Stimulated activated CD4-positive, alpha-beta T cell treated with anti-CD3 and anti-CD28 coated beads, TNF-alpha, amount 100 ng/mL, for 24 hours (primary cell): ENCODE results near the gene RAB40B.

Source experiments
- DNase-seq, 3 experiments: peaks; one replicate each; pipeline ENCODE4 v3.0.0-alpha.2; 2020; ENCODE audit warnings: low read depth in 3 of 3

The RAB40B gene

DNA sequence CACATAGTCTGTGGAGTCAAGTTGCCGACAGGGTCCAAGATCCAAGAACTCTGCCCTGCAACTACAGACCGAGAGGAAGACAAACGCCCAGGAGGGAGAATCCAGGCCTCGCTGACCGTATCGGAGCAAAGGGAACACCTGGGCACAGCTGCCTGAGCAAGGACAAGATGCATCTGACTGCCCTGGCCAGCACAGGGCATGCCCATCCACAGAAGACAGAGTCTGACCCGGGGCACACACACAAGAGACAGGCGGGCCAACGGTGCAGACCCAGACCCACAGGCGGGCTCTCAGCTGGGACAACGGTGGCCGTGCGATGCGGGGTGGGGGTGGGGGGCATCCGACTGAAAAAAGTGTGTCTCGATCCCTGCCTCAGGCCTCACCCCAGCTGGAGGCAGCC lies 6.2 kb downstream of the RAB40B start:
- DNase-seq, result no peak

DNA sequence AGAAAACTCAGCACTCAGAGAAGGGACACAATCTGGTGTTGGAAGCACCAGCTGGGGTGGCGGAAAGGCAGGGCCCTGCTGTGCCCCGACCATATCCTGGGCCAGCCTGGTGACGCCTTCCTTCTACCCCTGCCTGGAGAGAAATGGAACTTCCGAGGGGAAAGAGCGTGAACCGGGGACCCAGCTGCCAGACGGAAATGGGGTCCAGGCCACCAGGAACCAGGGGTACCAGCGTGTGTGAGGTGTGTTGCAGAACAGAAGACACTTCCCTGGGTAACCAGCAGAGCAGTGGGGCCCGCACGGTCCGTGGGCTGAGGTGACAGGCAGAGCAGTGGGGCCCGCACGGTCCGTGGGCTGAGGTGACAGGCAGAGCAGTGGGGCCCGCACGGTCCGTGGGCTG lies 6.8 kb downstream of the RAB40B start:
- DNase-seq, result no peak

DNA sequence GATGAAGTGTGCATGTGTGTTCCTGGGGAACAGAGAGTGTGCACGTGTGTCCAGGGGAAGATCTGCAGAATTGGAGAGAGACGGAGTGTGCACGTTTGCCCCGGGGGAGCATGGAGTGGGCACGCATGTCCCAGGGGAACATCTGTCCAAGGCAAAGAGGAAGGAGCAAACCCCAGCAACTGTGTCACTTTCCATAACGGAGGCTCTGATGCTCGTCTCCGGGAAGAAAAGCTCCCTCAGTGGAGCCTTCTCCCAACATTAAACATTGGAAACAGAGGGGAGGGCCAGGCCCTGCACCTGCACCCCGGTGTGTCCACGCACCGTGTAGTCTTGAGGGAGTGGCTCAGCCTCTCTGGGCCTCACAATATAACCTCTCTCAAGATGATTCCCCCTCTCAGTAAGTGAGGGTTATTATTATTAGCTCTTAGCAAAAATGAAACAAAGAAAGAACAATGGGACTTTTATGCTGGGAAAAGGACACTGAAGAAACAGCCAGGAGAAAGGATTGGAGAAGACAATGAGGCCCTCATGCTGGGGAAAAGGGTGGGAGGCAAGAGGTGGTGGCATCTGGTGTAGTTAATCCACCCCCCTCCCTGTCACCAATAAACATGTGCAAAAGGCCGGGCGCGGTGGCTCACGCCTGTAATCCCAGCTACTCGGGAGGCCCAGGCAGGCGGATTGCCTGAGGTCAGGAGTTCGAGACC lies 7.6 kb downstream of the RAB40B start:
- no peak for DNase-seq

DNA sequence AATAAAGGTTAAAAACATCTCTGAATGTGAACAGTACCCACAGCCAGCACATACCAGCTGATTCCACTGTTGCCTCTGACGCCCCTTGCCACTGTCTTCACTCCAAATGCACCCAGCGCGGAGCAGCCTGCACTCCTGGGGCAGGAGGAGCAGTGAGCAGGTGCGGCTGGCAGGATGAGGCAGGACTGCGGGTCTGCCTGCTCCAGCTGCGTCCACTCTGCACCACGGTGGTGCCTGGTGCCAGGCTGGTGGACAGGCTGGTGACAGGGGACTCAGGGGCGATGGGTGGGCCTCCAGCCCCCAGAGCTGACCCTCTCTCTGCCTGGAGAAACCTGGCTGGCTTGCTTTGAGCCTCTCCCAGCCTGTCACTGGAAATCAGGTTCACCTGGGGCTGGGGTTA lies 9.4 kb downstream of the RAB40B start:
- no peak for DNase-seq

DNA sequence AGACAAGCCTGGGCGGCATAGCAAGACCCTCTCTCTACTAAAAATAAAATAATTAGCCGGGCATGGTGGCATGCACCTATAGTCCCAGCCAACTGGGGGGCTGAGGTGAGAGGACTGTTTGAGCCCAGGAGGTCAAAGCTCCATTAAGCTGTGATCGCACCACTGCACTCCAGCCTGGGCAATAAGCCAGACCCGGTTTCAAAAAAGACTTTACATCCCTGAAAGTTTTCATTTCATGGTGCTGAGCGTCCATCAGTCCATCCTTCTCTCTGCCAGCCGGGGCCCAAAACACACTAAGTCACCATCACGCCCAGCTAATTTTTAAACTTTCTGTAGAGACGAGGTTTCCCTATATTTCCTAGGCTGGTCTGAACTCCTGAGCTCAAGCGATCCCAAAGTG lies 10.6 kb downstream of the RAB40B start:
- no peak for DNase-seq

DNA sequence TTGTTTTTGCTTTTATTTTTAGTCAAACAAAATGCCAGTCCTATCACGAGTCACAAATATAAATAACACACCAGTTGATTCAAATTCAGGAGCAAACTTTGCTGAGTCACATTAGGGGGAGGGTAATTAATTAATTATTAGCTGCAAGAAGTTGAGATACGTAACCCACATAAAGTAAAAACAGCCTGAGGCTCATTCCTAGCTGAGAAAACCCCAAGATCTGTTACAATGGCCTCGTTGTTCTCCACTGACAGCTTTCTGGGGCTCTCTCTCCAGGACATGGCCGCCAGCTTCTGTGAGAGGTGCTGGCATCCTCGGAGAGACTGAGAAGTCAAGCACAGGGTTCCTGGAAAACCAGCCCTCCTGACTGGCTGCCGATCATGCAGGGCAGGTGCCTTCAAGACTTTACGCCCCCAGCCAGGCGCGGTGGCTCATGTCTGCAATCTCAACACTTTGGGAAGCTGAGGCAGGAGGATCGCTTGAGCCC lies 11.1 kb downstream of the RAB40B start:
- DNase-seq, result no peak

DNA sequence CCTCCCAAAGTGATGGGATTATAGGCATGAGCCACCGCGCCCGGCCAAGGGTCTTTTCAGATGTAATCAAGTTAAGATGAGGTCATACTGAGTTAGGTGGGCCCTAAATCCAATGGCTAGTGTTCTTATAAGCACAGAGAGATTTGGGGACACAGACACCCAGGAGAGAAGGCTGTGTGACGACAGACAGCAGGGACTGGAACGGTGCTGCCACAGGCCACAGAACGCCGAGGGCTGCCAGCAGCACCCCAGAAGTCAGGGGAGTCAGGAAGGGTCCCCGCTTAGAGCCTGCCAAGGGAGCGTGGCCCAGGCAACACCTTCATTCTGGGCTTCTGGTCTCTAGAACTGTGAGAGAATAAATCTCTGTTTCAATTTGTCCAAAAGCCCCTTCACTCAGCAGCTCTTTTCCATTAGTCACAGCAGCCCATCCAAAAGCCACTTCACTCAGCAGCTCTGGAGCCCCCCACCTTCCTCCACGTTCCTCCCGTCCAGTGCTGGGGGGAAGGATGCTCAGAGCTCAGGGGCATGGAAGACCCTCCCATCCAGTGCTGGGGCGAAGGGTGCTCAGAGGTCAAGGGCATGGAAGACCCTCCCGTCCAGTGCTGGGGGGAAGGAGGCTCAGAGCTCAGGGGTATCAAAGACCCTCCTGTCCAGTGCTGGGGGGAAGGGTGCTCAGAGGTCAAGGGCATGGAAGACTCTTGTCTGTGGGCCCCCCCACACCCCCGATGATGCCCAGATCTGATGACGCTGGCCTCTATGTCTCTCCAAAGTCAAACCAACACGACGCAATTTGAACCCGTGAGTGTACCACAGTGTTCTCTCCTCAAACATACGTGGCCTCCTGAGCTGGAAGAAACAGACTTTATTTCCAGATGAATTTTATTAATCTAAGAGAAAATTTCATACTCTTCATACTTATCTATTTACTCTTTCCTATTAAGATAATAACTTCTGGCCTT lies 11.9 kb downstream of the RAB40B start:
- no peak for DNase-seq

DNA sequence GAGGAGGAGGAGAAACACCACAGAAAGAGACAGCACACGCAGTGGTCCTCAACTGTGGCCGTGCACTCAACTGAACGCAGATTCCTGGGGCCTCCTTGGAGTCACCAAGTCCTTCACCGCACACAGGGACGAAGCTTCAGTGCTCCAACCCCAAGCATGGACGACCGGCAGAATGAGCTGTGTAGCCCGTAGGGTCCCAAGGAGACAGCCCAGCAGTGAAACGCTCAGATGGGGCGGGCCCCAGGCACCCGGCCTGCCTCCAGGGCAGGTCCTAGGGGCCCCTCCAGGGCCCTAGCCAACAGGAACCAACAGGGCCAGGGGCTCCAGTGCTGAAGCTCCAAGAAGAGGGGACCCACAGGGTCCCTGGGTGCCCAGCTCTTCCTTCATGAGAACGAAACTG lies 13.2 kb downstream of the RAB40B start:
- no peak for DNase-seq

DNA sequence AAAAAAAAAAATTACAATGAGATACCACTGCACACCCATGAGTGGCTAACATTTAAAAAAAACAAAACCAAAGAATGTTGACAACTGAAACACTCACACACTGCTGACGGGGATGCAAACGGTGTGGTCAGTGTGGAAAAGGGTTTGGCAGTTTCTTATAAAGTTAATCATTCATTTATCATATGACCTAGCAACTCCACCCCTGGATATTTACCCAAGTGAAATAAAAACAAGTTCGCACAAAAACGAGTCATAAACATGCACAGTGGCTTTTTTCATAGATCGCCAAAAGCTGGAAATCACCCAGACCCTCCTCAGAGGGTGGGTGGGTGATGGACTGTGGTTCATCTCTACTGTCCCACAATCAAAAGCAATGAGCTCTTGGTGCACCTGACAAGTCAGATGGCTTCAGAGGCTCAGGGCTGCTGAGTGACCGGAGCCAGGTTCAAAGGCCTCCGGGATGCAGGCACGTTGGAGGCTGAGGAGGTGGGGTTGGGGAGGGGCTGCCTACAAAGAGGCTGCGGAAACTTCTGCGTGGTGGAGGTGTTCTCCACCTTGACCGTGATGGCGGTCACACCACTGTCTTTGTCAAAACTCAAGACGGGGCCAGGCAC lies 14.2 kb downstream of the RAB40B start:
- DNase-seq, result no peak

DNA sequence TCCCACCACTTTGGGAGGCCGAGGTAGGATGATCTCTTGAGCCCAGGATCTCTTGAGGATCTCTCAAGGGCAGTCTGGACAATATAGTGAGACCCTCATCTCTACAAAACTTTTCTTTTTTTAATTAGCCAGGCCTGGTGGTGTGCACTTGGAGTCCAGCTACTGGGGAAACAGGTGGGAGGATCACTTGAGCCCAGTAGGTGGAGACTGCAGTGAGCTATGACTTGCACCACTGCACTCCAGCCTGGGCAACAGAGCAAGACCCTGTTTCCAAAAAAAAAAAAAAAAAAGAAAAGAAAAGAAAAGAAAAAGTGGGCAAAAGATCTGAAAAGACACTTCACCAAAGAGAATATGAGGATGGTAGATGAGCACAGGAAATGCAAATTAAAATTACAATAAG lies 15.0 kb downstream of the RAB40B start:
- no peak for DNase-seq

DNA sequence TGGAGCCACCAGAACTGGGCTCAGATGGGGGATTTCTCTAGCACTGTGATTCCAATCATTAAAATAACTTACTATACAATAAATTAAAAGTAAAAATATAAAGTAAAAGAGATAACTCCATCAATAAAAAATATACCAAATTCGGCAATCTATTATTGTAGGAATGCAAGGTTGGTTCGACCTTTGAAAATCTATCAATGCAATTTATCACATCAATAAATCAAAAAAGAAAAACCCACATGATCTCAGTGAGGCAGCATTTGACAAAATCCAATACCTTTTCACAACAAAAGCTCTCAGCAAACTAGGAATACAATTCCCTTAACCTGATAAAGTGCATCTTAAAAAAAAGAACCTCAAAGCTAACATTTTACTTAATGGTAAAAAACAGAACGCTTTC lies 17.0 kb downstream of the RAB40B start:
- DNase-seq, result no peak

DNA sequence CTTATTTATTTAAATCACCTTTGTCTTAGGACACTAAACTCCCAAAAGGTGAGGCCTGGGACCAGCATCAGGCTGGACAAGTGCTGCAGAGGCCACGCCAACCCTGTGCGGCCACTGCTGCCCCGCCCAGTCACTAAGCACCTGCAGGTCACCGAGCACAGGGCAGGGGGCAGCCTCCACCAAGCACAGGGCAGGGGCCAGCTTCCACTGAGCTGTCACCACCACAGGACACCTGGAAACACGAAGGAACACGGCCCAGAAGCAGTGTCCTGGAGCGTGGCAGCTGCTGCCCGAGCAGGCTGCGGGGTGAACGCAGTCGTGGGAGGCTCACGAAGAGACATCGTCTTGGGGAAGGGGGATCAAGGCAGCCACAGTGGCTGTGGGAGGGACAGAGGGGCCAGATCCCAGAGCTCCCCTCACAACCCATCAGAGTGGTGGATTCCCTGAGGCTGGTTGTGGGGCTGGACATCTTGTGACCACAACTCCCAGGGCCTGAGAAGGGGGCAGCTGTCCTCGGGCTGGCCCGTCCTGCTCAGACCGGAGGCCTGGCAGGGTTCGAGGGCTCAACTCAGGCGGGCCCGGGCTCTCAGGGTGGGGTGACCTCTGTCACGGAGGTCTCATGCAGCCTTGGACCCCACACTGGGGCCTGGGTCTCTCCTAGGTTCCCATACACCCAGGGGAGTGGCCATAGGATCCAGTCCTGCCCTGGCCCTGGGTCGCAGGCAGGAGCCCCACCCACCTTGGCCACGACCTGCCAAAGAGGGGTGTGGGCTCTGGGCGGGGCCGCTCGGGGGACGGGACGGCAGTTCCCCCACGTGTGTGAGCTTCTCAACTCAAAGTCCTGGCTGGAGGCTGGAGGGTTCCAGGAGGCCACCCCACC lies 18.7 kb downstream of the RAB40B start:
- no peak for DNase-seq

DNA sequence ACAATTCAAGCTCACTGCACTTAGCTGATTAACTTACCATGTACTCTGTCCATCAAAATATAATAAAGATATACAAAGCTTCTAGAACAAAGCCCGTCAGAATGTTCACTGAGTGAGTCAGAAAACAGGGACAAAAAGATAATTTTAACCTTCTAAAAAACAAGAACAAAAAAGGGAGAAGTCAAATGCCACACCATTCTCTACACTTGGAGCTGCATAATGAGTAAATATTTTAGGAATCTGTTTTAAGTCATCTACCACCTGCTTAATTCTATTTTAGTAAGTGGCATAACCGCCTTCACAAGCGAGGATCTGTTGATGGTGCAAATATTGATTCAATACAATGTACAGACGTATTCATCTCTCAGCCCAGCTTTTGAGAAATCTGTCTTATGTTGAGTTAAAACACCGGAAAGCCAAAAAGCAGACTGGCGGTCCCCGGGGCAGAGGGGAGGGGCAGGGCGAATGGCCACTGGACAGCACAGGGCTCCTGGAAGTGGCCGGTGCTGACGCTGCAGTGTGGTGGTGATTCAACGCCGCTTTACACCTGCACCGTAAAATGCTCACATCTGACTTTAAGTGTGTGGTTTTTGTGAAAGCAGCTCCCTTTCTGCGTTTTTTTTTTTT lies 20.1 kb downstream of the RAB40B start:
- DNase-seq, result no peak

DNA sequence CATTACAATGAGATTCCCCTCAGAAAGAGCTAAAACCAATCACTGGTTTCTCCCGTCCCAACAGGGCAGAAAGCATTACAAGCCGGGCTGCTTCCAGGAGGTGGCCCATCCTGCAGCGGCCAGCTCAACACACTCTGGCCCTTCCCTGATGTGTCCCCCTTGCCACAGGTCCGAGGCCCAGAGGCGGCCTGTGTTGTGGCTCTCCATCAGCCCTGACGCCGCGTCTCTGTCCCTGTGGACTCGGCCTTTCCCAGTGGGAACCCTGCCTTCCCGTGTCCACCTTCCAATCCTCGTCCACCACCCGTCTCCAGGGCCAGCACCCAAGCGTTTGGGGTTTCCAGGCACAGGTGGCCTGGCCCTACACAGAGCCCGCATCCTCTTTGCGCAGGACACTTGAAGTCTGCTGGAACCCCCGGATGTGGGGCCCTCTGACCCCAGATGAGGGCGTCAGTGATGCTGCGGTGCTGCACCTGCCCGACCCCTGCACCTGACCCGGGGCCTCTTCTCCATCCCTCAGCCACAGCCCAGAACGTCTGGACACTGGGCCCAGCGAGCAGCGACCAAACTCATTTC lies 21.1 kb downstream of the RAB40B start:
- DNase-seq, result no peak

DNA sequence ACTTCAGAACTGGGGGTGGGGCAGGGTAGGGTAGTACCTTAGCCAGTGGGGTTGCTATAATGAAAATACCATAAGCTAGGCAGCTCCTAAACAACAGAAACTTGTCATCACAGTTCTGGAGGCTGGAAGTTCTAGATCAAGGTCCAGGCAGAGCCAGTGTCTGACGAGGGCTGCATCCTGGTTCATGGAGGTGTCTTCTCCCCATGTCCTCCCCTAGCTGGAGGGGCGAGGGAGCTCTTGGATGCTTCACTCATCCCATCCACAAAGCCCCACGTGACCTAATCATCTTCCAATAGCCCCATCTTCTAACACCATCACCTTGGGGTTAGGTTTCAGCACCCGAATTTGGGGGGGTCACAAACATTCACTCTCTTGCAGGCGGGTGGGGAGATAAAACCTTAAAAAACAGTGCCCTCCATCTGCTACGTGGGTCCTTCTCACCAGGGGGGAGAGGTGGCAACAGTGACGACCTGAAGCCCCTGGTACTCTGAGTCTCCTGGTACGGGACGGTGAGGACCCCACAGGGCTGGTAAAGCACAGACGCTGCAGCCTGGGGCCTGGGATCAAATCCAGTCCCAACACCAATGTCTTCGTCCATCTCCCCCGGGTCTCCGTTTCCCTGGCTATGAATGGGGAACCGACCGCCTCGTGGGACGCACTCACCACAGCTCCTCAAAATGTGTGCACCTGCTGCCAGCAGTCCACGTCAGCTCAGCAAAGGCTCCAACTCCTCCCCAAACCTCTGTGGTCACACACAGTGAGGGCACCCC lies 22.8 kb downstream of the RAB40B start:
- DNase-seq, result no peak

DNA sequence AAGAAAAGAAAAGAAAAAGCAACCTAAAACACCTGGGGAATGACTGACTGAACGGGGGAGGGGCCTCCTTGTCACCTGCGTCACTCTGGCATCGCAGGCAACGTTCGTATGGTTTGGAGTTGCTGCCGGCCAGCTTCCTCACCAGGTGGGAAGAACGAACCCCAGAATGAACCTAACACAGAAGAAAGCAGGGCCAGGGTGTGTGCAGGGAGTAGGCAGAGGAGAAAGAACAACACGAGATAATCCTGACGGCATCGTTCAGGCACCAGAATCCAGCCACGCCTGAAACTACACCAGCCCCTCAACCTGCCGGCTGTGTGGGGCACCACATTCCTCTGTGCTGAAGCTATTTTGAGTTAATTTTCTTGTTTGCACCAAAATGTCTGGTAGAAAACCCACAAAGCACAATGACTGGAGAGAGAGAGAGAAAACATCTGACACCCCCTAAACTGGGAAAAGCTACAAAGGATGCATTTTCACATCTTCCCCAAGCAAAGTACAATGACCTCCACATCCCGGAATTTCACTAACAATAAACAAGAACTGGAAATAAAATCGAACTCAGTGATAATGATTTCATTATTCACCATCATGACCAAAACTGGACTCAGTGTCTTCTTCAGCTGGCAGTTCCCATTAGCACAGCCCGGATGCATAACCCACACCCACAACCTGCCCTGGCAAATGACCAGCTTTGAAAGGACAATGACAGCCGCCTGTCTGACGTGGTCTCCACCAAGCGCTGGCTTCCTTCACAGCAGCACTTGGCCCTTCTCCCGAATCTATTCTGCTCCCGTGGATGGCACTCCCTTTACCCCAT lies 23.6 kb downstream of the RAB40B start:
- DNase-seq, result no peak

DNA sequence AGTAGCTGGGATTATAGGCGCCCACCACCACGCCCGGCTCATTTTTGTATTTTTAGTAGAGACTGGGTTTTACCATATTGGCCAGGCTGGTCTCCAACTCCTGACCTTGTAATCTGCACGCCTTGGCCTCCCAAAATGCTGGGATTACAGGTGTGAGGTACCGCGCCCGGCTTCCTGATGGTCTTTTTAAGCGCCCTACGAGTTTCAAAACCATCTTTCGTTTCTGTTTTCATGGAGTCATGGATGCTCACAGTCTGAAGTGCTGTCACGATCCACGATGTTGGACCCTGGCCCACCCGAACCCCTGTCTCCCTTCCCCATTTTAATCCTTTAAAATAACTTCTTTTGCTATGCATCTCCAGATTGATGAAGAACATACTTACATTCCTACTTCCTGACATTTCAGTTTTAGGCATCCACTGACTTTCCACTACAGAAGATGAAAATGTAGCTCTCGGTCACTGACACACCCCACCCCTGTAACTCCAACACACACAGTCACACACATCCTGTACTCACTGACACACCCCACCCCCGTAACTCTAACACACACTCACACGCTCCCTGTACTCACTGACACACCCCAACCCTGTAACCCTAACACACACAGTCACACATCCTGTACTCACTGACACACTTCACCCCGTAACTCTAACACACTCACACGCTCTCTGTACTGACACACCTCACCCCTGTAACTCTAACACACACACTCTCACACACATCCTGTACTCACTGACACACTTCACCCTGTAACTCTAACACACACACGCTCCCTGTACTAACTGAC lies 27.6 kb downstream of the RAB40B start:
- DNase-seq, result no peak

DNA sequence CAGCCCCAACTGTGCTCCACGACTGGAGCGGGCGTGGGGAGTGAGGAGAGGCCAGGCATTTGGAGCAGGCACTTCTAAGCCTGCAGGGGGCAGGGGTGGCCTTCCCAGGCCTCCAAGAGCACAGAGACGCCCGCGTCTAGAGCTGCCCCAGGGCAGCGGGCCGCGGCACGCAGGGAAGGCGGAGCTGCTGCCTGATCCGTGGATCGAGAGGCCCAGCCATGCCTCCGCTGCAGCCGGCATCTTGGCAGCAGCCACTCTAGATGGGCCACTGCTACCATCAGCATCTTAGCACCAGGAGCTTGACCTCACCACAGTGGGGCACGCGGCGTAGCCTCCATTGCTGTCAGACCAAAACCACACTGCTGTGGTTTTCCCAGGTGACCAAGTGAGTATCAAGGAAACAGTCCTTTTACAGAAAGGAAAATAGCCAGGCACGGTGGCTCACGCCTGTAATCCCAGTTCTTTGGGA lies 29.8 kb downstream of the RAB40B start:
- DNase-seq, result peak in 2 of 3 experiments; percentile 16 to 48
